22Rv1 (cell line): ENCODE data around the gene NANOG.

ENCODE experiments used
- ZFX ChIP-seq: fragments of 450-650 bp; IDR thresholded peaks from 2 replicates; pipeline ENCODE4 v1.6.1; 2017; ENCODE audit warnings: antibody characterized with exemption, borderline replicate concordance
- TF ChIP-seq, protein P1 (sequence below): fragments of 450-650 bp; IDR thresholded peaks from 2 replicates; pipeline ENCODE4 v1.5.1; 2017; ENCODE audit warnings: mild to moderate bottlenecking

GRCh38 chr12:7749442-7749841 lies 39.8 kb upstream of the NANOG start:
- TF ChIP-seq, protein P1, sequence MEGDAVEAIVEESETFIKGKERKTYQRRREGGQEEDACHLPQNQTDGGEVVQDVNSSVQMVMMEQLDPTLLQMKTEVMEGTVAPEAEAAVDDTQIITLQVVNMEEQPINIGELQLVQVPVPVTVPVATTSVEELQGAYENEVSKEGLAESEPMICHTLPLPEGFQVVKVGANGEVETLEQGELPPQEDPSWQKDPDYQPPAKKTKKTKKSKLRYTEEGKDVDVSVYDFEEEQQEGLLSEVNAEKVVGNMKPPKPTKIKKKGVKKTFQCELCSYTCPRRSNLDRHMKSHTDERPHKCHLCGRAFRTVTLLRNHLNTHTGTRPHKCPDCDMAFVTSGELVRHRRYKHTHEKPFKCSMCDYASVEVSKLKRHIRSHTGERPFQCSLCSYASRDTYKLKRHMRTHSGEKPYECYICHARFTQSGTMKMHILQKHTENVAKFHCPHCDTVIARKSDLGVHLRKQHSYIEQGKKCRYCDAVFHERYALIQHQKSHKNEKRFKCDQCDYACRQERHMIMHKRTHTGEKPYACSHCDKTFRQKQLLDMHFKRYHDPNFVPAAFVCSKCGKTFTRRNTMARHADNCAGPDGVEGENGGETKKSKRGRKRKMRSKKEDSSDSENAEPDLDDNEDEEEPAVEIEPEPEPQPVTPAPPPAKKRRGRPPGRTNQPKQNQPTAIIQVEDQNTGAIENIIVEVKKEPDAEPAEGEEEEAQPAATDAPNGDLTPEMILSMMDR: no peak
- no peak for TF ChIP-seq ZFX
